GM18907 (cell line): Measurements from ENCODE around the gene AKAP7.
"Not testable (repeated sequence)": the region's sequence is repeated elsewhere in the genome, so short reads cannot be mapped to it uniquely, and the experiment has no call there.

Experiments
- ATAC-seq: cut with Tn5 transposase; IDR thresholded peaks from one replicate; pipeline ENCODE4 v1.9.1; 2021; ENCODE audit warnings: mild to moderate bottlenecking, moderate library complexity; ENCODE audit not compliant: unreplicated experiment

Gene AKAP7

GRCh38 chr6:131288214-131288613, 152.9 kb downstream of the AKAP7 start:
- no peak for ATAC-seq

GRCh38 chr6:131290955-131291354, 155.7 kb downstream of the AKAP7 start:
- no peak for ATAC-seq

GRCh38 chr6:131292145-131292938, 157.1 kb downstream of the AKAP7 start:
- ATAC-seq, result no peak

GRCh38 chr6:131293472-131293911, 158.2 kb downstream of the AKAP7 start:
- ATAC-seq, result no peak

- no peak for ATAC-seq
Measured at GRCh38 chr6:131295081-131295480, 159.8 kb downstream of the AKAP7 start.

- ATAC-seq, result not testable (repeated sequence)
Measured at GRCh38 chr6:131300826-131301225, 165.6 kb downstream of the AKAP7 start.

- ATAC-seq, result no peak
Measured at GRCh38 chr6:131303338-131303930, 168.2 kb downstream of the AKAP7 start.

- ATAC-seq, result no peak
Measured at GRCh38 chr6:131305037-131305850, 170.0 kb downstream of the AKAP7 start.

- no peak for ATAC-seq
Measured at GRCh38 chr6:131309437-131309836, 174.2 kb downstream of the AKAP7 start.

- ATAC-seq, result no peak
Measured at GRCh38 chr6:131314838-131315237, 179.6 kb downstream of the AKAP7 start.

- ATAC-seq, result no peak
Measured at GRCh38 chr6:131316654-131317053, 181.4 kb downstream of the AKAP7 start.

- no peak for ATAC-seq
Measured at GRCh38 chr6:131317516-131317915, 182.2 kb downstream of the AKAP7 start.

- no peak for ATAC-seq
Measured at GRCh38 chr6:131321589-131321988, 186.3 kb downstream of the AKAP7 start.

GRCh38 chr6:131322125-131322524, 186.9 kb downstream of the AKAP7 start:
- ATAC-seq, result no peak

- ATAC-seq, result not testable (repeated sequence)
Measured at GRCh38 chr6:131325669-131326068, 190.4 kb downstream of the AKAP7 start.

GRCh38 chr6:131328727-131329126, 193.5 kb downstream of the AKAP7 start:
- not testable (repeated sequence) for ATAC-seq

GRCh38 chr6:131331151-131331550, 195.9 kb downstream of the AKAP7 start:
- no peak for ATAC-seq

GRCh38 chr6:131331873-131332781, 196.9 kb downstream of the AKAP7 start:
- no peak for ATAC-seq
